CD4-positive, alpha-beta T cell (primary cell): ENCODE data around the gene C13orf46. TPM values are rescaled to one million over a fixed set of nuclear protein-coding genes. Genes with fewer than 3 reads are reported as not detected.

Experiments used
- ATAC-seq: fragments of 200-7000 bp; cut with Tn5 transposase; one replicate; pipeline ENCODE4 v1.10.0; 2022; ENCODE audit warnings: mild to moderate bottlenecking; ENCODE audit not compliant: poor library complexity
- CTCF ChIA-PET: fragments of 350-600 bp; sonication (Branson Sonifier 250); formaldehyde crosslinking; loops from one replicate; lab custom pipeline; 2021; ENCODE audit warnings: antibody characterized with exemption, inconsistent platforms; lab: Charles Lee
- POLR2A ChIA-PET: fragments of 350-600 bp; sonication (Branson Sonifier 250); formaldehyde crosslinking; loops from one replicate; lab custom pipeline; 2021; ENCODE audit warnings: antibody characterized with exemption, inconsistent platforms; lab: Charles Lee
- DNase-seq, 14 experiments: peaks; one replicate each; pipeline ENCODE4 v3.0.0-alpha.2; 2013 to 2020; ENCODE audit warnings: mixed read lengths in 2 of 14
- H3K27ac ChIP-seq, 2 donors: one replicate each; pipeline versions ENCODE4 v1.5.1 to v1.7.0; 2013; ENCODE audit warnings: low read length in 2 of 2, low read depth in 1 of 2, mild to moderate bottlenecking in 1 of 2
- H3K27me3 ChIP-seq, 2 experiments: 1 replicate in 1 of 2; 2 replicates in 1 of 2; pipeline versions ENCODE4 v1.6.1 to v1.7.0; 2013; ENCODE audit warnings: low read length in 2 of 2, control low read depth in 1 of 2, mild to moderate bottlenecking in 1 of 2, moderate library complexity in 1 of 2; ENCODE audit not compliant: insufficient read depth in 2 of 2, control insufficient read depth in 1 of 2
- H3K36me3 ChIP-seq: one replicate; pipeline ENCODE4 v1.6.1; 2013; ENCODE audit warnings: low read length, control low read depth; ENCODE audit not compliant: insufficient read depth
- H3K4me1 ChIP-seq: one replicate; pipeline ENCODE4 v1.6.1; 2013; ENCODE audit warnings: low read length, control low read depth; ENCODE audit not compliant: insufficient read depth
- H3K4me3 ChIP-seq: one replicate; pipeline ENCODE4 v1.5.1; 2013; ENCODE audit warnings: mild to moderate bottlenecking, low read length, moderate library complexity
- H3K9me3 ChIP-seq, 2 experiments: 1 replicate in 1 of 2; 2 replicates in 1 of 2; pipeline versions ENCODE4 v1.6.1 to v1.7.0; 2013; ENCODE audit warnings: low read length in 2 of 2, mild to moderate bottlenecking in 2 of 2, control low read depth in 1 of 2, moderate library complexity in 1 of 2; ENCODE audit not compliant: control insufficient read depth in 1 of 2, insufficient read depth in 1 of 2
- H3K27ac Mint-ChIP-seq: one replicate; pipeline ENCODE4 v1.8.0; 2020; ENCODE audit warnings: mixed read lengths
- H3K27me3 Mint-ChIP-seq: one replicate; pipeline ENCODE4 v1.8.0; 2021; ENCODE audit warnings: mixed read lengths
- H3K36me3 Mint-ChIP-seq: one replicate; pipeline ENCODE4 v1.8.0; 2021; ENCODE audit warnings: low read depth, mixed read lengths
- H3K4me1 Mint-ChIP-seq: one replicate; pipeline ENCODE4 v1.8.0; 2021; ENCODE audit warnings: low read depth, mixed read lengths
- H3K4me3 Mint-ChIP-seq: one replicate; pipeline ENCODE4 v1.8.0; 2020; ENCODE audit warnings: mild to moderate bottlenecking, mixed read lengths
- H3K9me3 Mint-ChIP-seq: one replicate; pipeline ENCODE4 v1.8.0; 2020; ENCODE audit warnings: mixed read lengths
- CTCF ChIP-seq: fragments of 200-600 bp; IDR thresholded peaks from one replicate; pipeline ENCODE4 v1.8.0; 2022; ENCODE audit warnings: antibody characterized with exemption, mild to moderate bottlenecking
- intact Hi-C, 2 experiments: fragments of 100-400 bp; cut with DNase I in 1 of 2; cut with micrococcal nuclease in 1 of 2; formaldehyde crosslinking; loops; one replicate each; pipeline versions ENCODE4 v1.15.1 to v1.9.0; 2023 to 2025; cut with DNase I, micrococcal nuclease
- total RNA-seq, 174 experiments: library from RNA in 2 of 174; stranded (reverse) in 2 of 174; gene quantifications; one replicate each; pipeline ENCODE4 v1.2.3 and lab custom pipeline; 2021 to 2026

Gene C13orf46
- total RNA-seq, 2 experiments from 2014 or later, result 19.3 to 19.7 TPM

- intact Hi-C loops, result loop anchor here in 1 of 2 experiments (5.0 kb wide), 1 partner anchor 43 kb away; no protein-coding TSS in a partner anchor
- Histone ChIP-seq H3K27ac (peak overlapping the region in 1 of 2 donors; percentile 0), H3K9me3 (no peaks in the 10 kb centered on the region), H3K36me3 (peaks cover 72% of the 10 kb centered on the region), H3K4me1 (peaks cover 7% of the 10 kb centered on the region), H3K4me3 (no peak overlapping the region), H3K27me3 (no peaks in the 10 kb centered on the region)
- no peak for TF ChIP-seq CTCF
- Mint-ChIP-seq H3K4me3 (peak overlapping the region; percentile 5), H3K36me3 (peaks cover 29% of the 10 kb centered on the region), H3K27ac (peak overlapping the region; percentile 69), H3K27me3 (no peaks in the 10 kb centered on the region), H3K9me3 (no peaks in the 10 kb centered on the region), H3K4me1 (peaks cover 6% of the 10 kb centered on the region)
- DNase-seq (peak in 3 of 14 experiments; percentile 39 to 45 (median 39)), ATAC-seq (peak; percentile 76)
- CTCF ChIA-PET, result no interaction called here
- POLR2A ChIA-PET, result no interaction called here
Measured at GRCh38 chr13:114010401-114011101, 36.7 kb upstream of the C13orf46 start.

GRCh38 chr13:114009590-114010400 is 35.9 kb upstream of the C13orf46 start:
- ATAC-seq (no peak), DNase-seq (no peak)
- no peaks in the 10 kb centered on the region for H3K27me3 Mint-ChIP-seq
- no peaks in the 10 kb centered on the region for H3K27me3 ChIP-seq
- H3K27ac ChIP-seq, result no peak overlapping the region
- H3K4me3 Mint-ChIP-seq, result no peak overlapping the region
- no peaks in the 10 kb centered on the region for H3K9me3 ChIP-seq
- ChIA-PET POLR2A (no interaction called here), CTCF (no interaction called here)
- H3K4me1 ChIP-seq, result peaks cover 7% of the 10 kb centered on the region
- peak overlapping the region; percentile 14 for H3K27ac Mint-ChIP-seq
- H3K9me3 Mint-ChIP-seq, result no peaks in the 10 kb centered on the region
- H3K36me3 Mint-ChIP-seq, result peaks cover 26% of the 10 kb centered on the region
- peaks cover 6% of the 10 kb centered on the region for H3K4me1 Mint-ChIP-seq
- intact Hi-C loops, result loop anchor here in 1 of 2 experiments (5.0 kb wide), 1 partner anchor 42 kb away; no protein-coding TSS in a partner anchor
- H3K4me3 ChIP-seq, result no peak overlapping the region
- peaks cover 71% of the 10 kb centered on the region for H3K36me3 ChIP-seq
- TF ChIP-seq CTCF, result no peak

- ChIA-PET CTCF (no interaction called here), POLR2A (no interaction called here)
- no peak overlapping the region for H3K4me3 ChIP-seq
- ATAC-seq (no peak), DNase-seq (no peak)
- intact Hi-C loops, result no loop called here
- H3K9me3 ChIP-seq, result no peaks in the 10 kb centered on the region
- peaks cover 71% of the 10 kb centered on the region for H3K36me3 ChIP-seq
- peaks cover 6% of the 10 kb centered on the region for H3K4me1 Mint-ChIP-seq
- no peak overlapping the region for H3K4me3 Mint-ChIP-seq
- H3K4me1 ChIP-seq, result peaks cover 7% of the 10 kb centered on the region
- H3K36me3 Mint-ChIP-seq, result peaks cover 32% of the 10 kb centered on the region
- H3K9me3 Mint-ChIP-seq, result no peaks in the 10 kb centered on the region
- no peaks in the 10 kb centered on the region for H3K27me3 Mint-ChIP-seq
- no peak for TF ChIP-seq CTCF
- no peak overlapping the region for H3K27ac ChIP-seq
- H3K27me3 ChIP-seq, result no peaks in the 10 kb centered on the region
- H3K27ac Mint-ChIP-seq, result peak overlapping the region; percentile 14
Measured at GRCh38 chr13:114008964-114009589, 35.2 kb upstream of the C13orf46 start.
